ENCODE measurements around the gene TNN.

- no peak for TF ChIP-seq JUNB (IDR thresholded peaks at IDR 0.05; ENCODE audit: unreplicated experiment)
- TF ChIP-seq CTCF (conservative IDR thresholded peaks at IDR 0.05; ENCODE audit: low read depth in 2 of 2): no peak
- TF ChIP-seq ETS1 (IDR thresholded peaks at IDR 0.05): no peak
- no peak for TF ChIP-seq EZH2 (IDR thresholded peaks at IDR 0.05; ENCODE audit: low read depth, unreplicated experiment)
- TF ChIP-seq POLR2AphosphoS5 (IDR thresholded peaks at IDR 0.05; ENCODE audit: low read depth): no peak
- no peak for TF ChIP-seq ZNF331 (CRISPR knock-in tag; IDR thresholded peaks at IDR 0.05; ENCODE audit: low read depth)
- no peak for TF ChIP-seq REST (IDR thresholded peaks at IDR 0.05; ENCODE audit: unreplicated experiment)
- TF ChIP-seq CREB1 (CRISPR knock-in tag; IDR thresholded peaks at IDR 0.05; ENCODE audit: low read depth): no peak
Observed at GRCh38 chr1:175120511-175120910, 52.9 kb downstream of the TNN start.

Measured in GM23338 (cell line).